Muscle layer of colon (tissue), 2 donors: ENCODE results near the gene ANKRD34C.

Experiments
- H3K27ac ChIP-seq: one replicate; pipeline ENCODE4 v1.7.0; 2013; ENCODE audit warnings: low read depth, mild to moderate bottlenecking, low read length, moderate library complexity
- H3K27me3 ChIP-seq, 2 donors: one replicate each; pipeline ENCODE4 v1.7.0; 2013; ENCODE audit warnings: low read length in 2 of 2, mild to moderate bottlenecking in 2 of 2; ENCODE audit not compliant: insufficient read depth in 2 of 2, control insufficient read depth in 1 of 2
- H3K36me3 ChIP-seq: one replicate; pipeline ENCODE4 v1.7.0; 2013; ENCODE audit warnings: mild to moderate bottlenecking, low read length; ENCODE audit not compliant: insufficient read depth
- H3K4me1 ChIP-seq: one replicate; pipeline ENCODE4 v1.7.0; 2013; ENCODE audit warnings: mild to moderate bottlenecking, low read length; ENCODE audit not compliant: insufficient read depth
- H3K4me3 ChIP-seq, 2 donors: one replicate each; pipeline ENCODE4 v1.7.0; 2013; ENCODE audit warnings: low read length in 2 of 2, low read depth in 1 of 2, mild to moderate bottlenecking in 1 of 2, moderate library complexity in 1 of 2
- H3K9ac ChIP-seq: one replicate; pipeline ENCODE4 v1.7.0; 2013; ENCODE audit warnings: low read length
- H3K9me3 ChIP-seq: one replicate; pipeline ENCODE4 v1.7.0; 2013; ENCODE audit warnings: mild to moderate bottlenecking, low read length
- donor health status: abdominal sarcoma.
- donor health status: Adenocarcinoma of cecum.

The ANKRD34C gene

GRCh38 chr15:79282371-79283251 is at the start of gene ANKRD34C:
ANKRD34C (plus strand) TSS chr15:79282722; CDS start chr15:79293285, 10,563 bp downstream.
- Histone ChIP-seq H3K4me1 (no peaks in the 10 kb centered on the region), H3K9me3 (peaks cover 4% of the 10 kb centered on the region), H3K36me3 (no peaks in the 10 kb centered on the region), H3K4me3 (no peak within 1 kb of the TSS), H3K27me3 (peaks cover 9 to 34% of the 10 kb centered on the region in 2 donors), H3K9ac (no peak within 1 kb of the TSS), H3K27ac (no peak within 1 kb of the TSS)

GRCh38 chr15:79233236-79233635 is 49.3 kb upstream of the ANKRD34C start:
- Histone ChIP-seq H3K27ac (no peak overlapping the region), H3K36me3 (no peaks in the 10 kb centered on the region), H3K4me1 (no peaks in the 10 kb centered on the region), H3K9ac (no peak overlapping the region), H3K9me3 (peaks cover 7% of the 10 kb centered on the region), H3K4me3 (no peak overlapping the region), H3K27me3 (peaks cover 0 to 3% of the 10 kb centered on the region in 2 donors)

GRCh38 chr15:79240036-79240435 is 42.5 kb upstream of the ANKRD34C start:
- no peak overlapping the region for H3K27ac ChIP-seq
- H3K4me3 ChIP-seq: no peak overlapping the region
- no peaks in the 10 kb centered on the region for H3K27me3 ChIP-seq
- no peak overlapping the region for H3K9ac ChIP-seq
- H3K4me1 ChIP-seq: no peaks in the 10 kb centered on the region
- H3K9me3 ChIP-seq: no peaks in the 10 kb centered on the region
- H3K36me3 ChIP-seq: no peaks in the 10 kb centered on the region

- no peaks in the 10 kb centered on the region for H3K4me1 ChIP-seq
- no peaks in the 10 kb centered on the region for H3K27me3 ChIP-seq
- no peak overlapping the region for H3K27ac ChIP-seq
- H3K9ac ChIP-seq: no peak overlapping the region
- H3K36me3 ChIP-seq: no peaks in the 10 kb centered on the region
- no peak overlapping the region for H3K4me3 ChIP-seq
- H3K9me3 ChIP-seq: no peaks in the 10 kb centered on the region
These were observed 38.8 kb upstream of the ANKRD34C start for GRCh38 chr15:79243723-79244122.

- Histone ChIP-seq H3K9me3 (no peaks in the 10 kb centered on the region), H3K27ac (no peak overlapping the region), H3K27me3 (no peaks in the 10 kb centered on the region), H3K4me1 (no peaks in the 10 kb centered on the region), H3K9ac (no peak overlapping the region), H3K36me3 (no peaks in the 10 kb centered on the region), H3K4me3 (no peak overlapping the region)
These were observed 37.6 kb upstream of the ANKRD34C start for GRCh38 chr15:79244876-79245275.

GRCh38 chr15:79248183-79248582 is 34.3 kb upstream of the ANKRD34C start:
- no peak overlapping the region for H3K27ac ChIP-seq
- no peak overlapping the region for H3K4me3 ChIP-seq
- H3K4me1 ChIP-seq: no peaks in the 10 kb centered on the region
- H3K36me3 ChIP-seq: no peaks in the 10 kb centered on the region
- no peaks in the 10 kb centered on the region for H3K9me3 ChIP-seq
- no peak overlapping the region for H3K9ac ChIP-seq
- no peaks in the 10 kb centered on the region for H3K27me3 ChIP-seq

- Histone ChIP-seq H3K4me1 (no peaks in the 10 kb centered on the region), H3K27ac (no peak overlapping the region), H3K9ac (no peak overlapping the region), H3K9me3 (no peaks in the 10 kb centered on the region), H3K4me3 (no peak overlapping the region), H3K27me3 (no peaks in the 10 kb centered on the region), H3K36me3 (no peaks in the 10 kb centered on the region)
These were observed 25.1 kb upstream of the ANKRD34C start for GRCh38 chr15:79257454-79257853.

GRCh38 chr15:79261836-79262235 is 20.7 kb upstream of the ANKRD34C start:
- H3K9me3 ChIP-seq: no peaks in the 10 kb centered on the region
- H3K27me3 ChIP-seq: no peaks in the 10 kb centered on the region

GRCh38 chr15:79265167-79265566 is 17.4 kb upstream of the ANKRD34C start:
- no peaks in the 10 kb centered on the region for H3K36me3 ChIP-seq
- H3K4me1 ChIP-seq: no peaks in the 10 kb centered on the region
- no peak overlapping the region for H3K9ac ChIP-seq
- H3K4me3 ChIP-seq: no peak overlapping the region
- H3K27ac ChIP-seq: no peak overlapping the region
- H3K27me3 ChIP-seq: no peaks in the 10 kb centered on the region
- H3K9me3 ChIP-seq: no peaks in the 10 kb centered on the region

More at GRCh38 chr15:79261836-79262235, 20.7 kb upstream of the ANKRD34C start:
- Histone ChIP-seq H3K27ac (no peak overlapping the region), H3K36me3 (no peaks in the 10 kb centered on the region), H3K4me1 (no peaks in the 10 kb centered on the region), H3K9ac (no peak overlapping the region), H3K4me3 (no peak overlapping the region)

- H3K27ac ChIP-seq: no peak overlapping the region
- no peaks in the 10 kb centered on the region for H3K4me1 ChIP-seq
- no peaks in the 10 kb centered on the region for H3K9me3 ChIP-seq
- H3K9ac ChIP-seq: no peak overlapping the region
- H3K4me3 ChIP-seq: no peak overlapping the region
- no peaks in the 10 kb centered on the region for H3K36me3 ChIP-seq
- H3K27me3 ChIP-seq: no peaks in the 10 kb centered on the region
These were observed 16.4 kb upstream of the ANKRD34C start for GRCh38 chr15:79265987-79266579.

GRCh38 chr15:79283252-79284048 is 928 bp downstream of the ANKRD34C start:
- Histone ChIP-seq H3K4me3 (no peak overlapping the region), H3K9ac (no peak overlapping the region), H3K9me3 (peaks cover 4% of the 10 kb centered on the region), H3K27me3 (peaks cover 9 to 34% of the 10 kb centered on the region in 2 donors), H3K4me1 (no peaks in the 10 kb centered on the region), H3K27ac (no peak overlapping the region), H3K36me3 (no peaks in the 10 kb centered on the region)
